ENCODE results near the gene OXSM. TPM values are rescaled to one million over a fixed set of nuclear protein-coding genes. Genes with fewer than 3 reads are reported as not detected.

OXSM gene
- total RNA-seq = 10 to 100 TPM; 10.6 to 16.5 (median 13.2) TPM
- 10 to 100 TPM; 14.6 to 21.2 TPM for polyA plus RNA-seq
- total RNA-seq = 8.2 reads per million, percentile 32 among the genes with 10 or more reads in this experiment

DNA sequence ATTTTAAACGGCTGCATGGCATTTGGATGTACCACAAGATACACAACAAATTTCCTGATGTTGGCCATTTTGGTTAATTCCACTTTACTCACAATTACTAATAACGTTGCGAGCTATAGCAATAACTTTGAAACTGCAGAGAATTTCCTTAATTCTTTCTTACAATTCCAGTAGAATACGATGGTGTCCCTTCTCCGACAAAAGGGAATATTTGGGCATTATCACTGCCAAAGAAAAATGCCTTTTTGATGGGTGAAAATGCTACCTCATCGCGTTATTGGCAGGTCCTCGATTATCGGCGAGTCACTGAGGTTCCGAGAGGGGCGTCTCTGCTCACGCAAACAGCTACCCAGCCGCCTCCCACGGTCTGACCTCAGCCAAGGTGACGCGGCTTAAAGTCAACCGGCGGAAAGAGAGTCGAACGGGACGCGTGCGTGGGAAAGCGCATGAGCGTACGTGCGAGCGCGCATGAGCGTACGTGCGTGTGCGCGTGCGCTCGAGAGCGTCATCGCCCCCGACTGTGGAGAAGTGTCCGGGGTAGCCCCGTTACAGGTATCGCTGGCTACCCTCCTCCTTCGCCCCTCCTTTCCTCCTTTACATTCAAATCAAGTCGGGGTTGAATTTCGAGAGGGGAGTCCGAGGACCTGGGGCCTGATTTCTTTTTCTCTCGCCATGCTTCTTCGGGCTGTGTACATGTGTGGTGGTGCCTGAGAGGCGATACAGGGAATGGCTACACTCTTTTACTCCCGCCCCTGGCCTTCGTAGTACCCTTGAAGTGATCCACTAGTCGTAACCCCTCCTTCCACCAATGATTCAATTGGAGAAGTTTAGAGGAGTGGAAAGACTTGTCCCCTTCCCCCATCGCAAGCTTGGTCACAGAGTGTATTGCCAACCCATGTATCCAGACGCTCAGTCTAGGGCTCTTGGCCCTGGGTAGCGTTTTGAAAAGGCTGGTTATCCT, at the start of gene OXSM:
Gene OXSM, plus strand, starts transcription at position 495 of the 961 bp plus-strand sequence. CDS start 931 bp downstream, outside the sequence.
- ChIA-PET CTCF (interaction anchor here (0.7 to 1.2 kb wide), 2 partner anchors 9 to 45 kb away, joined by 3 read pairs; no protein-coding TSS in a partner anchor), POLR2A (interaction anchor here (0.8 to 1.7 kb wide), 5 partner anchors 8 to 1873 kb away, joined by 3 to 6 read pairs (median 4); partner anchors contain the start of genes NKIRAS1 and RPL15)
- DNase-seq = peak; percentile 66 to 92 (median 86)
- peaks cover 14 to 59% (median 52%) of the 10 kb centered on the region in 7 donors for H3K4me1 Mint-ChIP-seq
- no peaks in the 10 kb centered on the region for H3K27me3 Mint-ChIP-seq
- Histone ChIP-seq H3K4me3 (ENCODE audit: low read length) (peak within 1 kb of the TSS; percentile 80), H3K9me3 (ENCODE audit: control insufficient read depth in 2 of 3, low read length in 3 of 3) (no peaks in the 10 kb centered on the region), H3K4me1 (ENCODE audit: control insufficient read depth in 2 of 2, insufficient read depth in 2 of 2, low read length in 2 of 2) (peaks cover 6 to 20% of the 10 kb centered on the region in 2 donors), H3K27me3 (ENCODE audit: control insufficient read depth in 2 of 2, insufficient read depth in 2 of 2, low read length in 2 of 2) (no peaks in the 10 kb centered on the region), H3K27ac (ENCODE audit: low read depth, low read length) (peak within 1 kb of the TSS; percentile 91), H3K36me3 (ENCODE audit: control insufficient read depth in 2 of 3, insufficient read depth in 3 of 3, low read length in 3 of 3) (peaks cover 0 to 4% (median 0%) of the 10 kb centered on the region in 3 experiments)
- H3K4me3 Mint-ChIP-seq = peak within 1 kb of the TSS; percentile 87 to 100 (median 98)
- peak within 1 kb of the TSS; percentile 81 to 100 (median 98) for H3K27ac Mint-ChIP-seq
- H3K36me3 Mint-ChIP-seq = peaks cover 0 to 25% (median 0%) of the 10 kb centered on the region in 5 donors
- peak; percentile 96 for ATAC-seq
- intact Hi-C loops (cut with micrococcal nuclease) = loop anchor here (1.0 to 10.0 kb wide), 7 partner anchors 8 to 1983 kb away; partner anchors contain the start of genes NKIRAS1 (in 1 of the 2), RPL15 (in 1 of the 2) and UBE2E1 (in 1 of the 2)
- H3K9me3 Mint-ChIP-seq = no peaks in the 10 kb centered on the region

DNA sequence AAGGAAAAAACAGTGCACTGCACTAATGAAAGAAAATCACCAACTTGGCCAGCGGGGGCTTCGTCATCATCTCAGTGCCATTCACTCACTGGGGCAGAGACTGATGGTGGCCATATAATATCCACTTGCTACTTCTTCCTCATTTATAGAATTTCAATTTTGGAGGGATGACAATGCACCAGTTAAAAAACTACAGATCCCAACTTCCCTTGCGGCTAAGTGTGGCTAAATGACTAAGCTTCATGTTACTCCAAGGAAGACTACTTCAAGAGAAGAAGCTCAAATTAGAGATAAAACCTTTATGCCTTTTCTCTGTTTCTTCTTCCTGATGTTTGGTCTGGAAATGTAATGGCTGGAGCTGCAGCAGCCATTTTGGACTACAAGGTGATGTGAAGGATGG, 45.4 kb upstream of the OXSM start:
- Histone ChIP-seq H3K9me3 (ENCODE audit: control insufficient read depth in 2 of 3, low read length in 3 of 3) (no peaks in the 10 kb centered on the region), H3K27me3 (ENCODE audit: control insufficient read depth in 2 of 2, insufficient read depth in 2 of 2, low read length in 2 of 2) (no peaks in the 10 kb centered on the region), H3K27ac (ENCODE audit: low read depth, low read length) (no peak overlapping the region), H3K4me3 (ENCODE audit: low read length) (no peak overlapping the region), H3K4me1 (ENCODE audit: control insufficient read depth in 2 of 2, insufficient read depth in 2 of 2, low read length in 2 of 2) (no peaks in the 10 kb centered on the region), H3K36me3 (ENCODE audit: control insufficient read depth in 2 of 3, insufficient read depth in 3 of 3, low read length in 3 of 3) (peaks cover 0 to 44% (median 15%) of the 10 kb centered on the region in 3 experiments)
- Mint-ChIP-seq H3K36me3 (peaks cover 16 to 62% (median 55%) of the 10 kb centered on the region in 5 donors), H3K9me3 (no peaks in the 10 kb centered on the region), H3K4me1 (peaks cover 2 to 28% (median 15%) of the 10 kb centered on the region in 7 donors), H3K4me3 (no peak overlapping the region), H3K27ac (peak overlapping the region in 1 of 9 donors; percentile 15), H3K27me3 (no peaks in the 10 kb centered on the region)
- DNase-seq (no peak), ATAC-seq (peak; percentile 26)
- intact Hi-C loops (cut with micrococcal nuclease) = loop anchor here in 1 of 2 donors (2.0 kb wide), 1 partner anchor 14 kb away; no protein-coding TSS in a partner anchor
- ChIA-PET POLR2A (no interaction called here), CTCF (interaction anchor here (1.2 kb wide), 1 partner anchor 78 kb away, joined by 5 read pairs; no protein-coding TSS in a partner anchor)

DNA sequence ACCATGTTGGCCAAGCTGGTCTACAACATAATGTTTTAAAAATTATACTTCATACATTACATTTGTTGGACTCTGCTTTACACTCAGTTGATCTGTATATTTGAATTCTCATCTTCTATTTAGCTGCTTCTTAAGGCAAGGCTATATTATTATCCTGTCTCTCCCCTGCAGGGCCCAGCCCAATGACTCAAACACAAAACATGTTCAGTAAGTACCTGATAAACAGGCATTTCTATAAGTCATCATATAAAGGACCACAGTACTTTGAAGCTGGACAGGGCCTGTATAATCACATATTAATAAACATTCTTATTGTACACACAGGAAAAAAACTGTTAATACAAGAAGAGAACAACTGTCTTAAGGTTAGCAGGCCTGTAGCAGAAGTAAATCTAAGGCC, 42.9 kb upstream of the OXSM start:
- ChIA-PET POLR2A (interaction anchor here (0.6 kb wide), 1 partner anchor 36 kb away, joined by 3 read pairs; the partner anchor contains the start of gene NGLY1), CTCF (no interaction called here)
- ATAC-seq = no peak
- H3K4me1 Mint-ChIP-seq = peaks cover 2 to 31% (median 11%) of the 10 kb centered on the region in 7 donors
- no peak overlapping the region for H3K4me3 Mint-ChIP-seq
- Histone ChIP-seq H3K9me3 (ENCODE audit: control insufficient read depth in 2 of 3, low read length in 3 of 3) (no peaks in the 10 kb centered on the region), H3K36me3 (ENCODE audit: control insufficient read depth in 2 of 3, insufficient read depth in 3 of 3, low read length in 3 of 3) (peaks cover 0 to 62% (median 14%) of the 10 kb centered on the region in 3 experiments), H3K27ac (ENCODE audit: low read depth, low read length) (no peak overlapping the region), H3K4me3 (ENCODE audit: low read length) (no peak overlapping the region), H3K27me3 (ENCODE audit: control insufficient read depth in 2 of 2, insufficient read depth in 2 of 2, low read length in 2 of 2) (no peaks in the 10 kb centered on the region), H3K4me1 (ENCODE audit: control insufficient read depth in 2 of 2, insufficient read depth in 2 of 2, low read length in 2 of 2) (no peaks in the 10 kb centered on the region)
- H3K36me3 Mint-ChIP-seq = peaks cover 23 to 77% (median 67%) of the 10 kb centered on the region in 5 donors
- no peaks in the 10 kb centered on the region for H3K9me3 Mint-ChIP-seq
- H3K27ac Mint-ChIP-seq = no peak overlapping the region
- intact Hi-C loops (cut with micrococcal nuclease) = loop anchor here in 1 of 2 donors (5.0 kb wide), 1 partner anchor 35 kb away; the partner anchor contains the start of gene NGLY1
- no peaks in the 10 kb centered on the region for H3K27me3 Mint-ChIP-seq
- no peak for DNase-seq

DNA sequence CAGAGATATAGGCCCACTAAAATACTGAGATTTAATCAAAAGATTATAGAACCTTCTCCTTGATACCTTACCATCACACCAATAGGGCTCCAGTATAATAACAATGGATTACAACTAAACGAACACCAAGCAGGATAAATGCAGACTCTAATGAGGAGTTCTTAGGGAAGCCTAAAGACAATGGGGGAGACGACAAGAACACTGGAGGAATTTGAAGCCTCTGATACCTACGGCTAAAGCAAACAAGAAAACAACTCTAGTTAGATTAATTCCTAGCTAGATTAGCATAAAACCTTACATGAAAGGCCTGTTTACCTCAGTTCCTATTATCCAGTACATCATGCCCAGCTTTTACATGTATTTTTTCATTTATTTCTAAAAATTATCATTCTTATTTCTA, 41.7 kb upstream of the OXSM start:
- no peak overlapping the region for H3K4me3 ChIP-seq (ENCODE audit: low read length)
- H3K9me3 Mint-ChIP-seq = no peaks in the 10 kb centered on the region
- peaks cover 23 to 74% (median 65%) of the 10 kb centered on the region in 5 donors for H3K36me3 Mint-ChIP-seq
- peaks cover 0 to 65% (median 14%) of the 10 kb centered on the region in 3 experiments for H3K36me3 ChIP-seq (ENCODE audit: control insufficient read depth in 2 of 3, insufficient read depth in 3 of 3, low read length in 3 of 3)
- ChIA-PET POLR2A (interaction anchor here (0.6 kb wide), 1 partner anchor 114 kb away, joined by 3 read pairs; no protein-coding TSS in a partner anchor), CTCF (interaction anchor here (0.6 kb wide), 2 partner anchors 18 to 80 kb away, joined by 3 to 4 read pairs; no protein-coding TSS in a partner anchor)
- H3K4me3 Mint-ChIP-seq = no peak overlapping the region
- H3K27me3 Mint-ChIP-seq = no peaks in the 10 kb centered on the region
- H3K4me1 Mint-ChIP-seq = peaks cover 2 to 25% (median 10%) of the 10 kb centered on the region in 7 donors
- ATAC-seq = no peak
- no peaks in the 10 kb centered on the region for H3K4me1 ChIP-seq (ENCODE audit: control insufficient read depth in 2 of 2, insufficient read depth in 2 of 2, low read length in 2 of 2)
- intact Hi-C loops (cut with micrococcal nuclease) = loop anchor here in 1 of 2 donors (5.0 kb wide), 1 partner anchor 34 kb away; the partner anchor contains the start of gene NGLY1
- no peaks in the 10 kb centered on the region for H3K9me3 ChIP-seq (ENCODE audit: control insufficient read depth in 2 of 3, low read length in 3 of 3)
- H3K27ac Mint-ChIP-seq = no peak overlapping the region
- no peak overlapping the region for H3K27ac ChIP-seq (ENCODE audit: low read depth, low read length)
- no peak for DNase-seq
- no peaks in the 10 kb centered on the region for H3K27me3 ChIP-seq (ENCODE audit: control insufficient read depth in 2 of 2, insufficient read depth in 2 of 2, low read length in 2 of 2)

DNA sequence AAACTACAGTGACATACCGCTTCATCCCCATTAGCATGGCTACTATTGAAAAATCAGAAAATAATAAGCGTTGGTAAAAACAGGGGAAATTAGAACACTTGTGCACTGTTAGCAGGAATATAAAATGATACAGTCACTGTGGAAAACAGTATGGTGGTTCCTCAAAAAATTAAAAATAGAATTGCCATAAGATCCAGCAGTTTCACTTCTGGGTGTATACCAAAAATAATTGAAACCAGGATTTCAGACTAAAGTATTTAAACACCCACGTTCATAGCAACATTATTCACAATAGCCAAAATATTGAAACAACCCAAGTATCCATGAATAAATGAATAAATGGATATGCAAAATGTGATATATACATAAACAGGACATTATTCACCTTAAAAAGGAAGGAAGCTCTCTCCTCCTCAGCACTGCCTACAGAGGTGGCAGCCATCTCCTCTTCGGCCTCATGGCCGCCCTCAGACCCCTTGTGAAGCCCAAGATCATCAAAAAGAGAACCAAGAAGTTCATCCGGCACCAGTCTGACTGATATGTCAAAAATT, 40.8 kb upstream of the OXSM start:
- CTCF ChIA-PET = no interaction called here
- POLR2A ChIA-PET = interaction anchor here (0.6 kb wide), 1 partner anchor 36 kb away, joined by 4 read pairs; no protein-coding TSS in a partner anchor

DNA sequence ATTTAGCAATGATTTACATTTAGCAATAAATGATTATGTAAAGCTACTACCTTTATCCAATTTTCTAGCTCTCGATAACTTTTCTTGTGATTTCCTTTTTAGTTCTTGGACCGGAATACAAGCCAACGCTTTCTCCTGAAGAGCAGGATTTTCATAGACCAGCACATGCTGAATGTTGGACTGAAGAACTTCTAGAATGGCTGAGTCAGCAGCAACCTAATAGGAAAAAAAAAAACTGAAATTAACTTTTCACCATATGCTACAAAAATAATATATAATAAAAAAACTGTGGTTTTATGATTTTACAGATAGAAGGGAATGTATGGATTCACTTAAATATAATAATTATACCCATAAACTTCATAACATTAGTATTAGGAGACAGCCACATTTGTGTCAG, 38.8 kb upstream of the OXSM start:
- peaks cover 2 to 25% (median 17%) of the 10 kb centered on the region in 7 donors for H3K4me1 Mint-ChIP-seq
- no peaks in the 10 kb centered on the region for H3K27me3 ChIP-seq (ENCODE audit: control insufficient read depth in 2 of 2, insufficient read depth in 2 of 2, low read length in 2 of 2)
- H3K4me3 ChIP-seq (ENCODE audit: low read length) = no peak overlapping the region
- no peak for DNase-seq
- H3K9me3 Mint-ChIP-seq = no peaks in the 10 kb centered on the region
- peaks cover 0 to 54% (median 14%) of the 10 kb centered on the region in 3 experiments for H3K36me3 ChIP-seq (ENCODE audit: control insufficient read depth in 2 of 3, insufficient read depth in 3 of 3, low read length in 3 of 3)
- no peaks in the 10 kb centered on the region for H3K4me1 ChIP-seq (ENCODE audit: control insufficient read depth in 2 of 2, insufficient read depth in 2 of 2, low read length in 2 of 2)
- POLR2A ChIA-PET = no interaction called here
- no peak overlapping the region for H3K4me3 Mint-ChIP-seq
- H3K27me3 Mint-ChIP-seq = no peaks in the 10 kb centered on the region
- H3K27ac ChIP-seq (ENCODE audit: low read depth, low read length) = no peak overlapping the region
- no peaks in the 10 kb centered on the region for H3K9me3 ChIP-seq (ENCODE audit: control insufficient read depth in 2 of 3, low read length in 3 of 3)
- ATAC-seq = no peak
- H3K27ac Mint-ChIP-seq = peak overlapping the region in 1 of 9 donors; percentile 50
- peaks cover 18 to 52% (median 40%) of the 10 kb centered on the region in 5 donors for H3K36me3 Mint-ChIP-seq
- intact Hi-C loops (cut with micrococcal nuclease) = no loop called here
- CTCF ChIA-PET = no interaction called here

More for the DNA sequence above, 40.8 kb upstream of the OXSM start:
- Mint-ChIP-seq H3K36me3 (peaks cover 23 to 68% (median 58%) of the 10 kb centered on the region in 5 donors), H3K4me3 (no peak overlapping the region), H3K27ac (no peak overlapping the region), H3K9me3 (no peaks in the 10 kb centered on the region), H3K4me1 (peaks cover 1 to 21% (median 12%) of the 10 kb centered on the region in 7 donors), H3K27me3 (no peaks in the 10 kb centered on the region)
- Histone ChIP-seq H3K27ac (ENCODE audit: low read depth, low read length) (no peak overlapping the region), H3K4me3 (ENCODE audit: low read length) (no peak overlapping the region), H3K36me3 (ENCODE audit: control insufficient read depth in 2 of 3, insufficient read depth in 3 of 3, low read length in 3 of 3) (peaks cover 0 to 64% (median 14%) of the 10 kb centered on the region in 3 experiments), H3K27me3 (ENCODE audit: control insufficient read depth in 2 of 2, insufficient read depth in 2 of 2, low read length in 2 of 2) (no peaks in the 10 kb centered on the region), H3K4me1 (ENCODE audit: control insufficient read depth in 2 of 2, insufficient read depth in 2 of 2, low read length in 2 of 2) (no peaks in the 10 kb centered on the region), H3K9me3 (ENCODE audit: control insufficient read depth in 2 of 3, low read length in 3 of 3) (no peaks in the 10 kb centered on the region)
- DNase-seq (no peak), ATAC-seq (no peak)
- intact Hi-C loops (cut with micrococcal nuclease) = loop anchor here in 1 of 2 donors (5.0 kb wide), 1 partner anchor 33 kb away; the partner anchor contains the start of gene NGLY1
